HG03342 (cell line): ENCODE measurements around the gene PPP1R1B.

Source experiments
- ATAC-seq: cut with Tn5 transposase; IDR thresholded peaks from one replicate; pipeline ENCODE4 v1.9.1; 2021; ENCODE audit warnings: mild to moderate bottlenecking, moderate library complexity; ENCODE audit not compliant: unreplicated experiment

Gene PPP1R1B

GRCh38 chr17:39666231-39666600, 39.5 kb downstream of the PPP1R1B start:
- ATAC-seq = no peak

- ATAC-seq = no peak
Observed at GRCh38 chr17:39666601-39667261, 40.0 kb downstream of the PPP1R1B start.

DNA sequence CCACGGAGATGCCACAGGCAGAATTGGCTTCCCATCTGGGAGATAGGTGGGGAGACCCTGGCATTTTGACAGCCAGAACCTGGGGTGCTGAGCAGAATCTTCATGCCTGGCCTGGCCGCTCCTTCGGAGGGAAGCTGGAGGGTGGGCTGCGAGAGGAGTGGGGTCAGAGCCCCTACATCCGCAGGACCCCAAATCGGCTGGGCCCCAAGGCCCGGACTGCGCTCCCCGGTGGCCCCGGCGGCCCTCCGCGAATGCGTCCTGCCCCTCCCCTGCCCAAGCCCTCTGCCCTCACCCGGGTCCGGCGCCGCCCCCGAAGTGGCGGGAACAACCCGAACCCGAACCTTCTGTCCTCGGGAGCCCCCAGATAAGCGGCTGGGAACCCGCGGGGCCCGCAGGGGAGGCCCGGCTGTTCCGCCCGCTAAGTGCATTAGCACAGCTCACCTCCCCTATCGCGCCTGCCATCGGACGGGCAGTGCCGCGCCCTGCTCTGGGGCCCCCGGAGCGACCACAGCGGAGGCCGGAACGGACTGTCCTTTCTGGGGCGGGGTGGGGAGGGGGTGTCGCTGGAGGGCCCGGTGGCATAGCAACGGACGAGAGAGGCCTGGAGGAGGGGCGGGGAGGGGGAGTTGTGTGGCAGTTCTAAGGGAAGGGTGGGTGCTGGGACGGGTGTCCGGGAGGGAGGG, 40.7 kb downstream of the PPP1R1B start:
- no peak for ATAC-seq

DNA sequence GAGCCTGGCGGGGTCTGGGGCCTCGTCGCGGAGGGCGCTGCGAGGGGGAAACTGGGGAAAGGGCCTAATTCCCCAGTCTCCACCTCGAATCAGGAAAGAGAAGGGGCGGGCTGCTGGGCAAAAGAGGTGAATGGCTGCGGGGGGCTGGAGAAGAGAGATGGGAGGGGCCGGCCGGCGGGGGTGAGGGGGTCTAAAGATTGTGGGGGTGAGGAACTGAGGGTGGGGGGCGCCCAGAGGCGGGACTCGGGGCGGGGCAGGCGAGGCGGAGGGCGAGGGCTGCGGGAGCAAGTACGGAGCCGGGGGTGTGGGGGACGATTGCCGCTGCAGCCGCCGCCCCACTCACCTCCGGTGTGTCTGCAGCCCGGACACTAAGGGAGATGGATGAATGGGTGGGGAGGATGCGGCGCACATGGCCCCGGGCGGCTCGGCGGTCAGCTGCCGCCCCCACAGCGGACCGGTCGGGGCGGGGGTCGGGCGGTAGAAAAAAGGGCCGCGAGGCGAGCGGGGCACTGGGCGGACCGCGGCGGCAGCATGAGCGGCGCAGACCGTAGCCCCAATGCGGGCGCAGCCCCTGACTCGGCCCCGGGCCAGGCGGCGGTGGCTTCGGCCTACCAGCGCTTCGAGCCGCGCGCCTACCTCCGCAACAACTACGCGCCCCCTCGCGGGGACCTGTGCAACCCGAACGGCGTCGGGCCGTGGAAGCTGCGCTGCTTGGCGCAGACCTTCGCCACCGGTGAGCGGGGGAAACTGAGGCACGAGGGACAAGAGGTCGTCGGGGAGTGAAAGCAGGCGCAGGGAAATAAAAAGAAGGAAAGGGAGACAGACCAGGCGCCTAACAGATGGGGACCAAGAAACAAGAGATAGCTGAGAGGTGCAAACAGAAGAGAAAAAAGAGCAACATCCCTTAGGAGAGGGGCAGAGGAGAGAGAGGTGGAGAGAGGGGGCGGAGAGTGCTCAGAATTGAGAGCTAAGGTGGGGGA, 41.5 kb downstream of the PPP1R1B start, which contains the start of gene PNMT:
Gene PNMT (plus strand): TSS at position 509 of the 980 bp plus-strand sequence. CDS start 23 bp downstream, at position 532.
- no peak for ATAC-seq

- no peak for ATAC-seq
Observed at GRCh38 chr17:39669897-39670735, 43.4 kb downstream of the PPP1R1B start.

- ATAC-seq = no peak
Observed at GRCh38 chr17:39670746-39671145, 44.0 kb downstream of the PPP1R1B start.

DNA sequence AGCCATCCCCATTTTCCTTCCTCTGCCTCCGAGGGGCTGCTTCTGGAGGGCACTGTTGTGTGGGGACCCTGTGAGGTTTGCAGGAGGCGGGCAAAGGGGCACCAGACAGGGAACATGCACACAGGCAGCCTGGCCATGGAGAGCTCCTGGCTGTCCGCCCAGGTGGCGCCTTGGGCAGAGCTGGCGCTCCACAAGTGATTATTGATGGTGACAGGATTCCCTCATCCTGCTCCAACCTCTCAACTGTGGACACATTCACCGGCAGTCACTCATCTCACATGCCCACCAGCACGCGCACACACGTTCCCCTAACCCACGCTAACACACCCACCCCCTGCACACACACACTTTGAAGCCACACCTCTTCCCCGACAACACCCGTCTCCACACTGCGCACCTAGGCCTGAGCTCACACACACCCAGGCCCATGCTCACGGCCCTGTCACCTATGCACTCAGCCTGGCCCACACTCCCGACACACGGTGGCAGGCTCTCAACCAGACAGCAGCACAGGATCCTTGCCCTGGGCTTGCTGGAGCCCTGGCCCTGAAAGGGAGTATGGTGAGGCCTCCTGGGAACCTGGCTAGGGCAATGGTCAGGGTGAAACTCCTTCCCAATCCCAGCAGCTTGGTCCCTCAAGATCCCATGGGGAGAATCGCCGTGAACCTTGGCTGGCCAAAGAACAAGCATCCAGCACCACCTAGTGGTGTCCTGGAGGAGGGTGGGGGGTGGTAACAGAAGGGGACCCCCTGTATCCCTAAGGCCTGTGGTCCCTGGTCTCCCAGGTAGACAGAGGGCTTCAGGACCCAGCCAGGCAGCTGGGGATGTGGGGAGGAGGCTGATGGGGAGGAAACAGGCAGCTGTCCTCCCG, 45.1 kb downstream of the PPP1R1B start:
- no peak for ATAC-seq

DNA sequence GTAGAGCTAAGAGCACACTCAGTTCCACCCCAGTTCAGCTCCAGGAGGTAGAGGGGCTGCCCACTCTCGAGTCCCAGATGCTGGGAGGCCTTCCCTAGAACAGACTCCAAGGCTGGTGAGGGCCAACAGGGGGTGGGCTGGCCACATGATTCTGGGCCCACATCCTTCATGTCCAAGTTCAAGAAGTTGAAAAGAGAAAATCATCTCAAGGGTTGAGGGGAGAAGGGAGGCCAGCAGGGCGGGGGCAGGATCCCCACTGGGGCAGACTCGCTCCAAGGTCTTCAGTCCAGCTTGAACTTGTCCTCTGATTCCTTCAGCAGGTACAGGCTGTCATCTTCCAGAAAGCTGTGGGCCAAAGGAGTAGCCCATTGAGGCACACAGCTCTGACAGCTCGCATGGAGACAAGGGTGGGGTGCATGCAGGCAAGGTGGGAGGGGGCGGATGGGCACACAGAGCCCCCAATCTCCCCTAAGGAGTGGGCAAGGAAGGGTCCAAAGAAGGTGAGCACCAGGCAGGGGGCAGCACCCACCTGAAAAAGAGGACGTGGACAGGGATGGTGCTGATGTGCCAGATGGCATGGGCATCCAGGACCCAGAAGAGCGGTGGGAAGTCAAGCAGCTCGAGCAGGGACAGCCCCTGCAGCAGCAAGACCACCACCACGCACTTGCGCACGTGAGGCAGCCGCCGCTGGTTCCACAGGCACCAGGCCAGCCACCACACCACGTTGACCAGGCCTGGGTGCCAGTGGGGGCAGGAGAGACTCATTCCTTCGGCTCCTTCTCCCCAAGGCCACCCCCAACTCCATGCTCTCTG, 46.0 kb downstream of the PPP1R1B start:
- no peak for ATAC-seq

DNA sequence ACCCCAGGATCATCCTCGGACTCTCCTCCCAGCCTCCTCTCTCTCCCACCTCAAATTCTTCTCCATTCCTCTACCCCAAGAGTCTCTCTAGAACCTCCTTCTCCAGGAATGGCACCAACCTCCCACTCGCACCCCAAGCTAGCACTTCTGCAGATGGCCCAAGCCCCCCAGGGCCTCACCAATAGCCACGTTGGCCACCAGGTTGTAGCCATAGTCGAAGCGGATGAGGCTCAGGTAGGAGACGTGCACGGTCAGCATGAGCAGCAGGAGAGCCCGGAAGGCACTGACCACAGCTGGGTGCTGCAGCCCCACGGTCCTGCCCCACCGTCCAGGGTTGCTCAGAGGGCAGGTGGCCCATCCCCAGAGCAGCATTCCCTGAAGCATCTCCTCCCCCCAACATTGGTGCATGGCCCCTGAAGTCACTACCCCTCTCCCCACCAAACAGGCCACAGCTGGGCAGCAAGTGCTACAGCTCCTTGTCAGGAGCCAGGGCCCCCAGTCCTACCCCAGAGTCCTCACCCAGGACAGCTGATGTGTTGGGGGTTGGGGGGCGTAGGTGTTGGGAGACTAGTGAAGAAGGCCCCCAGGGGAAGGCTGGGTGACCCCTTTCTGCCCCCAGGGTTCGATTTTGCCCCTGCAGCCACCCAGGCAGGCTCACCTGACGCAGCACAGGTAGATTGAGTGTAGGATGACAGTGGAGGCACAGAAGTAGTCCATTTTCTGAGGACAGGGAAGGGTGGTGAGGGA, 46.8 kb downstream of the PPP1R1B start:
- no peak for ATAC-seq

GRCh38 chr17:39674179-39674578, 47.4 kb downstream of the PPP1R1B start:
- ATAC-seq = no peak

DNA sequence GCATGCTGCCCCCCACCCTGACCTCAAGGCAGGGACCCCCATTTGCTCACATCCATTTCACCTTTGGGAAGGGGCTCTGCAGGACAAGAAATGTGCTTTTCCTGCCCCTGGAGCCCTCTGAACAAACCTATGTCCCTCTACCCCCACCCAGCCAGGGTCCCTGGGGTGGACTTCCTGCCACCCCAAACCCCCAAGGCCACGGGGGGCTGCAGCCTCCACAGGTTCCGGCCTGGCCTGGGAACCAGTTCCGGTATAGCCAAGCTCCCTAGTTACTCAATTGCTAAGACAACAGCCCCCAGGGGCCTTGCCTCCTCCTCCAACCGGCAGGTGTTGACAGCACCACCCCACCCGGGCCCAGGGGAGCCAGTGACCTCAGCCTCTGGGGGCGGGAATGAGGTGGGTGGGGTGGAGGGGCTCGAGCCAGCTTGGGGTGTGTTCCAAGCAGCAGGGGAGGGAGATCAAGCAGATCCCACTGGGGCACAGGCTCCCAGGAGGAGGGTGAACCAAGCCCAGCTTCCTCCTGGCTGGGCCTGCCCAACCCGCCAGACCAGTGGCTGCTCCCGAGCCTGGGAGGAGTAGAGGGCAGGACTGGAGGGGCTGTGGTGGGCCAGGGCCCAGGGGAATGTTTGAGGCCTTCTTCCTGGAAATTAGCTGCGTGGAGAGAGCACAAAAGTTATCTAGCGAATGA, 48.1 kb downstream of the PPP1R1B start:
- peak; percentile 55 for ATAC-seq

DNA sequence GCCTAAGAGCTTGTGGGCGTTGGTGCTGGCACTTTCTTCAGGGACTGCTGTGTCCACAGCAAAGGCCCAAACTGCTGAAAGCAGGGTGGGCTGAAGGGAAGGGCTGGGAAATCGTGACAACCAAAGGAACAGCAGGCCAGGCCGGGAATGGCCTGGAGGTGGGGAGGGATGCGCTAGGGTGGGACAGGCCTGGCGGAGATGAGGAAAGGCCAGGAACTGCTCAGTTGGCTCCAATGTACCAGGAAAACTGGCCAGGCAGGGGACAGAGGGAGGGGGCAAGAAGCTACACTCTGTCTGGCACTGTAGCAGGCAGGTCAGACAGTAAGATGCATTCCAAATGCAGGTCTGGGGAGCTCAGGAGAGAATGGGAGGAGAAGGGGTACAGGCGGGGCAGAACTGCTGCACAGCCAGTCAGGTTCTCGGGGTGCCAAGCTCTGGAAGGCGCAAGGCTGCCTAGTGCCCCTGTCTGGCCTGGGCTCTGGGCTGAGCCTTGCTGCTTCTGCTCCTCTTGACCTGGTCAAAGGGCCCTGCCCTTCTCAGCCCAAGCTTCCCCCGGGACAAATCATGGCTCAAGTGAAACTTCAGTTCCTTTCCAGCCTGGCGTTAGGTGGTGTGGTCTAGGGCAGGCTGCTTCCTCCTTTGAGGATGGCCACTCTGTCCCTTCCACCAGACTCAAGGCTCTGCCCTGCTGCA, 48.8 kb downstream of the PPP1R1B start:
- no peak for ATAC-seq

DNA sequence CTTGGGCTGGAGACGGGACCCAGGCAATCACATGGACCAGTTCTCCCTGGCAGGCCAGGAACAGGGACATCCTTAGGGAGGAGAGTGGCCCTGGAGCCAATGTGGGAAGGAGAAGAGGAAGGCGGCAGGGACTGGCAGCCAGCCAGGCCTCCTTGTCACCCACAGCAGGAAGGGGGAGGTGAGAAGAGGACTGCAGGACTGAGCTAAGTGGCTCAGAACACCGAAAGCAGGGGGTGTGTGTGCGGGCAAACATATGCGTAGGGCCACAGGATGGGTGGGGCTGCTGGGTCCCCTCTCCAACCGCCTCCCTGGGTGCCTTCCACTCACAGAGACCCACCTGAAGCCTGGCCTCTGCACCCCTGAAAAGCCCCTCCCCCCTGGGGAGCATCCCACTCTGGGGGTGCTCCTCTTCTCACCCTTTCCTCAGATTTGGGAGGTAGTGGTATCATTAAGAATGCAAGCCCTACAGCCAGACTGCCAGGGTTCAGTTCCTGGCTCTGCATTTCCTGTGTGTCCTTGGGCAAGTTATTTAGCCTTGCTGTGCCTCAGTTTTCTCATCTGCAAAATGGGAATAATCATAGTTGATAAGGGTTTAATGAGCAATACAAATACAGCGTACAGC, 49.6 kb downstream of the PPP1R1B start:
- no peak for ATAC-seq

GRCh38 chr17:39677072-39677471, 50.3 kb downstream of the PPP1R1B start:
- ATAC-seq = no peak

GRCh38 chr17:39677542-39678339, 51.0 kb downstream of the PPP1R1B start:
- no peak for ATAC-seq
